Epithelial cell of prostate (primary cell): Measurements from ENCODE around the gene TRIM23.
A peak's percentile ranks its signal among the peaks of the same experiment; 100 is the strongest.
"Not testable (repeated sequence)": the region's sequence is repeated elsewhere in the genome, so short reads cannot be mapped to it uniquely, and the experiment has no call there.

ENCODE experiments used
- DNase-seq: peaks from one replicate; pipeline ENCODE4 v3.0.0-alpha.2; 2011; ENCODE audit warnings: low read depth, low spot score
- H3K27ac ChIP-seq: fragments of 450-650 bp; 2 replicates; pipeline ENCODE4 v1.5.1; 2017; ENCODE audit warnings: mild to moderate bottlenecking

TRIM23 gene

DNA sequence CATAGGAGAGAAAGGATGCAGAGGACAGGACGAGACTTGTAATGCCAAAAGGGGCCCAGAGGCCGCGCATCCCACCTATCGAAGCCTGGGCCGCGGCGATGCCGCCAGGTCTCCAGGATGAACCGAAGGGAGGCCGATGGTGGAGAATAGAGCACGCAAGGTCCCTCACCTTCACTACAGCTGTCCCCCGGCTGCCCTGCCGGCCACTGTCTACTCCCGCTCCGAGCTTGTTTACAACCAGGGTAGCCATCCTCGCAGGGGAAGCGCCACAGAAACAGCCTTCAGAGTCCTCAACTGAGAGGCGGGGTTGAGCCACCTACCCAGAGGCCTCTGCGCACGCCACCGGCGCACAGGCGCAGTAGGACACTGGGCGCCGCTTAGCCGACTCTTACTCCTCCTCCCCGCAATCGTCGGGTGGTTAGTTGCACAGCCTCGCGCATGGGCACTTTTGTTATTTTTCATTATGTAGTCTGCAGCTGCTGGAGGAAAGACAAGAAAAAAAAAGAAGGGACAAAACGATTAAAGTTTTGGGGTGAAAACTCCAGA is at the start of gene TRIM23:
TSS of gene TRIM23 (minus strand) at position 309 of the 546 bp plus-strand sequence. CDS start at position 250, 59 bp downstream.
- H3K27ac ChIP-seq: peak within 1 kb of the TSS; percentile 74
- DNase-seq: peak; percentile 73

DNA sequence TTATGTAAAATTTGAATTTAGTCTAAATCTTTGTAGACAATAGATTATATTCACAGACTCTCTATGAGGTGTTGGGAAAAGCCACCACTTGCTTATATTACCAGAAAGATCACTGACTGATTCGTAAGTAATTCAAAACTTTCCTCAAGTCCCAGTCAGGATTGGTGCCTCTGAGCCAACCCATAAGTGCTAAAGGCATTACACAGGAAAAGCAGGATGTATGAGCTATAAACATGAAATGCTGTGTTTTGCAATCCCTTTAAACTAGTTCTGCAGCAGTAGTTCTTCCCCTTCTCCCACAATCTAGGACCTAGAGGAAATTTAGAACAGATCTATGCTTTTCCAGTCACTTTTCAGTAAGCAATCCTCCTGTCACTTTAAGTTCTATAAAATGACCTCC is 48.7 kb upstream of the TRIM23 start:
- DNase-seq: peak; percentile 34
- H3K27ac ChIP-seq: peak overlapping the region; percentile 45

DNA sequence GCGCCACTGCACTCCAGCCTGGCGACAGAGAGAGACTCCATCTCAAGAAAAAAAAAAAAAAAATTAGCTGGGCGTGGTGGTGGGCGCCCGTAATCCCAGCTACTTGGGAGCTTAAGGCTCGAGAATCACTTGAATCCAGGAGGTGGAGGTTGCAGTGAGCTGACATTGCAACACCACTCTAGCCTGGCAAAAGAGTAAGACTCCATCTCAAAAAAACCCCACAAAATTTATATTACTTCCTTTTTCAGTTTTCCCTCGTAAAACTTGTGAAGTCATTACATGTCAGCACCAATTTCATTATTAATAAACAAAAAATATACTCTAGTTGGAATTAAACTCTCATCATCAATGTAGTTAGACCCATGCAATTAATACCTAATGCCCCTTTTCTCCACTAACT is 44.6 kb upstream of the TRIM23 start:
- no peak overlapping the region for H3K27ac ChIP-seq
- DNase-seq: no peak

DNA sequence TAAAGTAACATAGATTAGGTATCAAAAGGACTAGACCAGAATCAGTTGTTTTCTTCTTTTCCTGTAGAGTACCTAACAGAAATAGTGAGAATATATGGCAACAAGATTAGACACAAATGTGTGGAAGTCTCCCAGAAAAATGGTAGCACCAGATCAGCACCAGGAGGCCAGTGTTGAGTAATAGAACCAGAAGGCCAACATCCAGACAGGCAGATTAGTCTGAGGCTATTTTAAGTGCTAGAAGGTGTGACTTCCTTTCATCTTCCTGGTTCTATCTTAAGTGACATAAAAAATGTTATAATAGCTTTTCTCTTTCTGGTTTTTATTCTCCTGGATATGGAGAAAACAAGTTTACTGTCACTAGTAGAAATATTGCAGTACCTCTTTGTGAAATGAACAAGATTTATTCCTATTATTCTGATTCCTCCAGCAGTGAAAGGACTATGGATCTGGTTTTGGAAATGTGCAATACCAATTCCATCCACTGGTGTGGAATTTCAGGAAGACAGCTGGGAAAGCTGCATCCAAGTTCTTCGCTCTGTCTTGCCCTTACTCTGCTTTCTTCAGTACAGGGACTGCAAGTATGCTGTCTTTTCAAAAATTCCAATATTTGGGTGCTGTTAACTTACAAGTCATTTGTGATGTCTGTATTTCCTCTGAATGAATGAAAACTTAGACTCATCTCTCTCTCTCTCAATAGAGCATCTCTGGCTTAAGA is 39.8 kb upstream of the TRIM23 start:
- DNase-seq: no peak
- H3K27ac ChIP-seq: no peak overlapping the region

DNA sequence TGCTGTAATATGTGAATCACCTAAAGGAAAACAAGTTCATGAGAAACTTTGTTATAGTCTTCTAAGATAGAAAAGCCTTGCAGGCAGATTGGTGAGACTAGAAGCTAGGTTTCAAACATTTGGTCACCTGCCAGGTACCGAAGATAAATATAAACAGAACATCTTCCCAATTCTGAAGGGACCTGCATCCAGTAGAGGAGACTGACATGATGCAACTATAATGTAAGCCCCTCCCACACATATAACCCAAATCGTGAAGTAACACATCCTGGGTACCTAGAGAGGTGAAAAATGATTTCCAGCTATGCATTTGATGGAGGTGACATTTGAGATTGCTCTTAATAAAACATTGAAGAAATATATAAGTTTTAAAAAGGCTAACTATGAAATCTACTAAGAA is 30.6 kb upstream of the TRIM23 start:
- no peak for DNase-seq

DNA sequence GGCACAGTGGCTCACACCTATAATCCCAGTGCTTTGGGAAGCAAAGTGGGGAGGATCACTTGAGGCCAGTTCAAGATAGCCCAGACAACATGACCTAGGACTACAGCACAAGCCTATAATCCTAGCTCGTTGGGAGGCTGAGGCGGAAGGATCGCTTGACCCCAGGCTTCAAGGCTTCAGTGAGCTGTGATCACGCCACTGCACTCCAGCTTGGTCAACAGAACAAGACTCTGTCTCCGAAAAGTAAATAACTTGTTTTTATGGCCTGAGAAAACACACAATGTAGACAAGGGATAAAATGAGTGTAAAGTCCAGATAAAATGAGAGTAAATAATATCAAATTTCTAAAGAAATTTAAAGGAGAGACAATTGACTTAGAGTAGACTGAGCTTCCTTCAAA is 27.0 kb upstream of the TRIM23 start:
- no peak overlapping the region for H3K27ac ChIP-seq
- no peak for DNase-seq

More for the DNA sequence above, 30.6 kb upstream of the TRIM23 start:
- H3K27ac ChIP-seq: no peak overlapping the region

- no peak for DNase-seq
- H3K27ac ChIP-seq: no peak overlapping the region
Observed at GRCh38 chr5:65647941-65648340, 23.8 kb upstream of the TRIM23 start.

GRCh38 chr5:65646938-65647337 is 22.8 kb upstream of the TRIM23 start:
- DNase-seq: no peak
- H3K27ac ChIP-seq: no peak overlapping the region

DNA sequence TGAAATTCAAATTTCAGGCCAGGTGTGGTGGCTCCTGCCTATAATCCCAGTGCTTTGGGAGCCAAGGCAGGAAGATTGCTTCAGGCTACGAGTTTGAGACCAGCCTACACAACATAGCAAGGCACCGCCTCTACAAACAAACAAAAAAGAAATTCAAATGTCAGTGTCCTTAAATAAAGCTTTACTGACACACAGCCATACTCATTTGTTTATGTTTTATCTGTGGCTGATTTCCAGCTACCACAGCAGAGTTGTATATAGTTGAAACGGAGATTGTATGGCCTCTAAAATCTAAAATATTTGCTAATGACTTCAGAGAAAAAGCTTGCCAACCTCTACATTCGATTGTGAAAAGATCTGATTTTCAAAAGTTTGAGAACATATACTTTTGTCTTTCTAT is 16.1 kb upstream of the TRIM23 start:
- no peak for DNase-seq

DNA sequence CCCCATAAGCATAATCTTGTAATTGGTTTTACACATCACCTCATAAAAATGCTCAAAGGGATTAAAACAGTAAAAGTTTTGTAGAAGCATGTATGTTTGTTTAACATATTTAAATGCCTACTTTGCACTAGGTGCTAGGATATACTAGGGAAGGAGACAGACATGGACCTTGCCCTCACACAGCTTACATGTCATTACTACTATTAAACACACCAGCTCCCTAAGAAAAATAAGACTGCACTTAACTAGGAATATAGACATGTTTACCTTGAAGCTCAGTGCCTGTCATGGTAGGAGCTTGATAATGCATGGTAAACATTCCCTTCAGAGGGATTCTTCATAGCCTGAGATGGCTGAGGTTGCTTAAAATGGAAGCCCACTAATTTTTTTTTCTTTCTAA is 6.8 kb upstream of the TRIM23 start:
- no peak for DNase-seq
- H3K27ac ChIP-seq: no peak overlapping the region

More for the DNA sequence above, 16.1 kb upstream of the TRIM23 start:
- H3K27ac ChIP-seq: no peak overlapping the region

DNA sequence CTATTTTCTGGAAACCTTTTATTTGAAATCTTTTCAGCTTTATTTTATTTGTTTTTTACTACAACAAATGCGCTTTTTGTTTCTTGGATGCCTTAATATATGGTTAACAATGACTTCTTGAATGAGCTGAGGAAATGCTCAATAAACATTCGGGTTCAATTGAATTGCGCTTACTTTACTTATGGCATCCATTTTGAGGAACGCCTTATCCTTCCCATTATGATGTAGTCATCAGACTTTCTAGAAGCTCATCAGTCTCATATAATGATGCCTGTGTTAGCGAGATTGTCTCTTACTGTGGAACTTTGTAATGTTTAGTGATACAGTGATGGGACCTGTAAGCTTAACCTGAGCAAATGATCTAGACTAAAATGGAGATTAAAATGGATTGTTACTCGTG is 1.6 kb upstream of the TRIM23 start:
- peak overlapping the region; percentile 74 for H3K27ac ChIP-seq
- DNase-seq: no peak

GRCh38 chr5:65624571-65625555 is 730 bp upstream of the TRIM23 start, which contains the start of the genes SHLD3 and TRAPPC13:
Gene SHLD3, plus strand, starts transcription at chr5:65625027. Its CDS starts 4,561 bp downstream, at chr5:65629588.
Gene TRAPPC13, plus strand, starts transcription at chr5:65625027. Its CDS starts 34 bp downstream, at chr5:65625061.
- H3K27ac ChIP-seq: peak within 1 kb of the TSS; percentile 74
- peak; percentile 52 for DNase-seq

- DNase-seq: no peak
- H3K27ac ChIP-seq: peak overlapping the region; percentile 74
Observed at GRCh38 chr5:65623482-65623881, 651 bp downstream of the TRIM23 start.

DNA sequence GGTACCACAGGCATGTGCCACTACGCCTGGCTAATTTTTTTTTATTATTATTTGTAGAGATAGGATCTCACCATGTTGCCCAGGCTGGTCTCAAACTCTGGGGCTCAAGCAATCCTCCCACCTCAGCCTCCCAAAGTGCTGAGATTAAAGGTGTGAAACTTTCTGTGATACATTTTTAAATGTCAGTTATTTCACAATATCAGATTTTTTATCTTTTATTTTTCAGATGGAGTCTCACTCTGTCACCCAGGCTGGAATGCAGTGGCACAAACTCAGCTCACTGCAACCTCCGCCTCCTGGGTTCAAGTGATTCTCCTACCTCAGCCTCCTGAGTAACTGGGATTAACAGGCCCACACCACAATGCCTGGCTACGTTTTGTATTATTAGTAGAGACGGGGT is 2.2 kb downstream of the TRIM23 start:
- not testable (repeated sequence) for DNase-seq, H3K27ac ChIP-seq

- DNase-seq: no peak
- H3K27ac ChIP-seq: no peak overlapping the region
Observed at GRCh38 chr5:65620021-65620420, 4.1 kb downstream of the TRIM23 start.

DNA sequence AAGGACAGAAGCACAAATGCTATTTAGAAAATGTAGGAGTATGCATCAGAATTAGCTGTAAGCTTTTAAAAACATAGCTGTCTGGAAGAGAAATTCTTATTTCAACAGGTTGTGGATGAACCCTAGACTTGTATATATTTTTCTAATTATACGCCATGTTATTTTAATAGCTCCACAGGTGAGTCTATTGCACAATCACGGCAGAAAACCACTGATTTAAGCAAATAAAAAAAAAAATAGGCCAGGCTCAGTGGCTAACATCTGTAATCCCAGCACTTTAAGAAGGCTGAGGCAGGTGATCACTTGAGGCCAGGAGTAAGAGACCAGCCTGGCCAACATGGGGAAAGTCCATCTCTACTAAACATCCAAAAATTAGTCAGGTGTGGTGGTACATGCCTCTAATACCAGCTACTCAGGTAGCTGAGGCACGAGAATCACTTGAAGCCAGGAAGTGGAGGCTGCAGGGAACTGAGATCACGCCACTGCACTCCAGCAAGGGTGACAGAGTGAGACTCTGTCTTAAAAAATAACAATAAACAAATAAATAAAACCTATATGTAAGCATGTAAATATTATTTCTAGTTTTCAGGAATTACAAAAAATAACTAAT is 11.7 kb downstream of the TRIM23 start:
- no peak for DNase-seq
- H3K27ac ChIP-seq: peak overlapping the region; percentile 21

GRCh38 chr5:65611524-65611923 is 12.6 kb downstream of the TRIM23 start:
- DNase-seq: peak; percentile 76
- peak overlapping the region; percentile 21 for H3K27ac ChIP-seq

DNA sequence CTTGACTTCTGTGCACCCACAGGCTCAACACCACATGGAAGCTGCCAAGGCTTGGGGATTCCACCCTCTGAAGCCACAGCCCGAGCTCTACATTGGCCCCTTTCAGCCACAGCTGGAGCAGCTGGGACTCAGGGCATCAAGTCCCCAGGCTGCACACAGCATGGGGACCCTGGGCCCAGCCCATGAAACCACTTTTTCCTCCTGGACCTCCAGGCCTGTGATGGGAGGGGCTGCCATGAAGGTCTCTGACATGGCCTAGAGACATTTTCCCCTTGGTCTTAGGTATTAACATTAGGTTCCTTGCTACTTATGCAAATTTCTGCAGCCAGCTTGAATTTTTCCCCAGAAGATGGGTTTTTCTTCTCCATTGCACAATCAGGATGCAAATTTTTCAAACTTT is 22.4 kb downstream of the TRIM23 start:
- H3K27ac ChIP-seq, DNase-seq: not testable (repeated sequence)

DNA sequence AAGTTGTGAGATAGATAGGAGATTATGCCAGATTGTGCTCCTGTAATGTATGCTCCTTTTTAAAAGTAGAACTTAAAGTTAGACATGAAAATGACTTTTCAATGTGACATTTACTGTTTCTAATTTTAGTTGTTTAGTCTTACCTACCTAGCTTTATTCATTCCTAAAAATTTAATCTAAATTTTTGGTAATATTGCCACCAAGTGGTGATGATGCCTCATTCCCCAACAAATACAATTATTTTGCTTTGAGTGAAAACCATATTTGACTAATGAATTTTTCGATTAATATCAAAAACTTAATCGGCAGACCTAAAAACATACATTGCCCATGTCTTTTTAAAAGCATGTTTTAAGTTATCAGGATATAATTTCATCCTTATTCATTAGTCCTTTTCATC is 35.4 kb downstream of the TRIM23 start:
- H3K27ac ChIP-seq: no peak overlapping the region
- DNase-seq: no peak

DNA sequence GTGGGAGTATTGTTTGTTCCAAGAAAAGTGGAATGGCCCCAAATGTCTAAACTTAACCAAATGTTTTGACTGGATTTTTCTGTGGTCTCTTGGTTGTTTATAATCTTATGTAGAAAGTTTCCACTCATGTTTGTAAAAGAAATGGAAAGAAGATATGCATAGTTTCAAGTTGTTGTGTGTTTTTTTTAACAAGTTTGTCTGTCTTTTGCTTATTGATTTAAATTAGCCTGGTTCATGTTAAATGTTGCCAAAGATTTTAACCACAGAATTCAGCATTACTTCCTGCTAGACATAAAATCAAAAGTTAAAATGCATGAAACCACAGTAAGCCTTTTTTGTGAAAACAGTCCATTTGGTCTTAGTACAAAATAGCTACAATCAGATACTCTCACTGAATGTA is 47.0 kb downstream of the TRIM23 start:
- DNase-seq: no peak
- H3K27ac ChIP-seq: no peak overlapping the region
